Keratinocyte (primary cell): ENCODE results near the gene DNAJC22. TPM values are rescaled to one million over a fixed set of nuclear protein-coding genes. Genes with fewer than 3 reads are reported as not detected.
A peak's percentile ranks its signal among the peaks of the same experiment; 100 is the strongest.

ENCODE experiments used
- DNase-seq: peaks from one replicate; pipeline ENCODE4 v3.0.0-alpha.2; 2011; ENCODE audit warnings: low read depth, missing footprints, low spot score
- FAIRE-seq: peaks from 2 replicates; lab custom pipeline; 2011; peaks lifted over from hg19 to GRCh38; lab: Jason Lieb, UNC
- H2AFZ ChIP-seq: 2 replicates; pipeline ENCODE4 v1.6.0; 2012; ENCODE audit warnings: low read length, control low read depth, inconsistent platforms; ENCODE audit not compliant: control insufficient read depth
- H3K27ac ChIP-seq: 2 replicates; pipeline ENCODE4 v1.5.1; 2011; ENCODE audit warnings: low read length; ENCODE audit not compliant: control insufficient read depth, insufficient read depth
- H3K27me3 ChIP-seq: 3 replicates; pipeline ENCODE4 v1.6.0; 2011; ENCODE audit warnings: low read length; ENCODE audit not compliant: control insufficient read depth, insufficient read depth; ENCODE audit errors: extremely low read depth
- H3K36me3 ChIP-seq, 2 experiments: 2 replicates in 1 of 2; 3 replicates in 1 of 2; pipeline ENCODE4 v1.5.1; 2011; ENCODE audit warnings: low read length in 2 of 2, mild to moderate bottlenecking in 1 of 2; ENCODE audit not compliant: control insufficient read depth in 2 of 2, insufficient read depth in 2 of 2; ENCODE audit errors: extremely low read depth in 1 of 2
- H3K4me1 ChIP-seq: 3 replicates; pipeline ENCODE4 v1.5.1; 2011; ENCODE audit warnings: low read length; ENCODE audit not compliant: control insufficient read depth, insufficient read depth; ENCODE audit errors: extremely low read depth
- H3K4me2 ChIP-seq: 3 replicates; pipeline ENCODE4 v1.6.0; 2011; ENCODE audit warnings: low read depth, low read length; ENCODE audit not compliant: control insufficient read depth, insufficient read depth; ENCODE audit errors: extremely low read depth
- H3K4me3 ChIP-seq, 3 experiments: fragments of 200-600 bp in 1 of 3; sonication (generic) in 1 of 3; 2 replicates in 2 of 3; 3 replicates in 1 of 3; pipeline ENCODE4 v1.5.1; 2011 to 2016; ENCODE audit warnings: low read length in 3 of 3, mild to moderate bottlenecking in 3 of 3, control low read depth in 2 of 3, inconsistent platforms in 1 of 3, low read depth in 1 of 3, mixed read lengths in 1 of 3, mixed run types in 1 of 3, moderate library complexity in 1 of 3; ENCODE audit not compliant: control insufficient read depth in 2 of 3, insufficient read depth in 2 of 3; ENCODE audit errors: extremely low read depth in 1 of 3
- H3K79me2 ChIP-seq: 2 replicates; pipeline ENCODE4 v1.6.0; 2012; ENCODE audit warnings: low read length; ENCODE audit not compliant: control insufficient read depth, insufficient read depth
- H3K9ac ChIP-seq: 3 replicates; pipeline ENCODE4 v1.6.0; 2011; ENCODE audit warnings: low read length; ENCODE audit not compliant: control insufficient read depth, insufficient read depth; ENCODE audit errors: extremely low read depth
- H3K9me1 ChIP-seq: 3 replicates; pipeline ENCODE4 v1.6.0; 2011; ENCODE audit warnings: low read length; ENCODE audit not compliant: control insufficient read depth, insufficient read depth; ENCODE audit errors: extremely low read depth
- H3K9me3 ChIP-seq: 2 replicates; pipeline ENCODE4 v1.5.1; 2012; ENCODE audit warnings: low read depth, low read length; ENCODE audit not compliant: control insufficient read depth
- H4K20me1 ChIP-seq: 3 replicates; pipeline ENCODE4 v1.6.0; 2011; ENCODE audit warnings: low read length; ENCODE audit not compliant: control insufficient read depth, insufficient read depth; ENCODE audit errors: extremely low read depth
- CTCF ChIP-seq, 3 experiments: IDR thresholded peaks in 1 of 3; conservative IDR thresholded peaks in 1 of 3; optimal IDR thresholded peaks in 1 of 3; 2 replicates in 2 of 3; 3 replicates in 1 of 3; pipeline versions ENCODE3 to v1.5.1; 2011; ENCODE audit warnings: low read length in 3 of 3, mild to moderate bottlenecking in 3 of 3, moderate library complexity in 2 of 3, control low read depth in 1 of 3, inconsistent platforms in 1 of 3; ENCODE audit not compliant: insufficient read depth in 2 of 3; ENCODE audit errors: extremely low read depth in 1 of 3
- EZH2 ChIP-seq: IDR thresholded peaks from one replicate; pipeline ENCODE4 v1.6.1; 2012; ENCODE audit warnings: inconsistent platforms, mild to moderate bottlenecking, low read length, moderate library complexity
- dilution Hi-C: fragments of 300-500 bp; cut with MboI; formaldehyde crosslinking; loops from one replicate; pipeline ENCODE4 v1.7.0; 2020; ENCODE audit warnings: low sequenced_read_pairs; ENCODE audit not compliant: extremely low pct_ligation_motif_present
- polyA plus RNA-seq, 5 experiments: library from polyadenylated mRNA; depleted of rRNA in 3 of 5; stranded (reverse) in 3 of 5; stranded (forward) in 1 of 5; unstranded in 1 of 5; fragments of >200 nt; gene quantifications; 1 replicate in 1 of 5; 2 replicates in 3 of 5; 3 replicates in 1 of 5; pipeline versions ENCODE4 v1.2.1 to v1.2.3, GENCODE V29; 2011 to 2012; ENCODE audit warnings: missing spikeins in 2 of 5, low read depth in 1 of 5, low replicate concordance in 1 of 5

The DNAJC22 gene
- polyA plus RNA-seq, 1 donor (not counting 4 experiments of a cell fraction or from before 2014, with no cell fraction given), result not detected

GRCh38 chr12:49322708-49323523 is 23.8 kb upstream of the DNAJC22 start, which contains the start of gene TROAP:
Gene TROAP, plus strand, starts transcription at chr12:49323255. Its CDS starts 354 bp downstream, at chr12:49323609.
- Histone ChIP-seq H3K27ac (peak within 1 kb of the TSS; percentile 78), H3K27me3 (no peaks in the 10 kb centered on the region), H2AFZ (peak within 1 kb of the TSS; percentile 93), H3K9me3 (no peaks in the 10 kb centered on the region), H3K4me3 (peak within 1 kb of the TSS; percentile 76 to 89 (median 82)), H3K9me1 (no peaks in the 10 kb centered on the region), H3K4me1 (peaks cover 11% of the 10 kb centered on the region), H3K4me2 (peak within 1 kb of the TSS; percentile 80), H3K9ac (peak within 1 kb of the TSS; percentile 87), H3K36me3 (peaks cover 0 to 13% of the 10 kb centered on the region in 2 experiments), H4K20me1 (no peaks in the 10 kb centered on the region), H3K79me2 (peaks cover 7% of the 10 kb centered on the region)
- FAIRE-seq (peak; percentile 44), DNase-seq (peak; percentile 72)
- dilution Hi-C loops, result no loop called here
- TF ChIP-seq EZH2, result no peak
- TF ChIP-seq CTCF (optimal IDR thresholded peaks at IDR 0.05 in 1 of 3, IDR thresholded peaks at IDR 0.05 in 1 of 3, conservative IDR thresholded peaks at IDR 0.05 in 1 of 3; ENCODE audit: extremely low read depth in 1 of 3, insufficient read depth in 2 of 3, low read length in 3 of 3), result no peak

- no peak for FAIRE-seq
- Histone ChIP-seq H3K36me3 (peaks cover 0 to 13% of the 10 kb centered on the region in 2 experiments), H3K27ac (peak overlapping the region; percentile 69), H3K27me3 (no peaks in the 10 kb centered on the region), H2AFZ (peak overlapping the region; percentile 88), H3K4me3 (peak overlapping the region; percentile 58 to 89 (median 76)), H3K9ac (peak overlapping the region; percentile 87), H3K79me2 (peaks cover 7% of the 10 kb centered on the region), H4K20me1 (no peaks in the 10 kb centered on the region), H3K9me3 (no peaks in the 10 kb centered on the region), H3K4me1 (peaks cover 11% of the 10 kb centered on the region), H3K4me2 (peak overlapping the region; percentile 80), H3K9me1 (no peaks in the 10 kb centered on the region)
- no peak for DNase-seq
- TF ChIP-seq EZH2 (no peak), CTCF (optimal IDR thresholded peaks at IDR 0.05 in 1 of 3, IDR thresholded peaks at IDR 0.05 in 1 of 3, conservative IDR thresholded peaks at IDR 0.05 in 1 of 3; ENCODE audit: extremely low read depth in 1 of 3, insufficient read depth in 2 of 3, low read length in 3 of 3) (no peak)
- dilution Hi-C loops, result no loop called here
These were observed 23.1 kb upstream of the DNAJC22 start for GRCh38 chr12:49323524-49324097.
